Lower lobe of right lung (tissue), 2 donors: ENCODE results near the gene ITPR1. TPM values are rescaled to one million over a fixed set of nuclear protein-coding genes. Genes with fewer than 3 reads are reported as not detected.

Source experiments
- ATAC-seq, 2 donors: fragments of 200-7000 bp; cut with Tn5 transposase; one replicate each; pipeline ENCODE4 v1.9.1; 2020 to 2022; ENCODE audit warnings: mild to moderate bottlenecking in 2 of 2, moderate library complexity in 2 of 2
- DNase-seq: peaks from one replicate; pipeline ENCODE4 v3.0.0-alpha.2; 2020
- H3K27ac ChIP-seq: fragments of 200-600 bp; one replicate; pipeline ENCODE4 v1.8.0; 2022
- H3K27me3 ChIP-seq: fragments of 200-600 bp; one replicate; pipeline ENCODE4 v1.8.0; 2022; ENCODE audit warnings: low read depth
- H3K36me3 ChIP-seq: fragments of 200-600 bp; one replicate; pipeline ENCODE4 v1.8.0; 2022; ENCODE audit warnings: mild to moderate bottlenecking
- H3K4me1 ChIP-seq: fragments of 200-600 bp; one replicate; pipeline ENCODE4 v1.8.0; 2022
- H3K4me3 ChIP-seq: fragments of 200-600 bp; one replicate; pipeline ENCODE4 v1.8.0; 2022; ENCODE audit warnings: mild to moderate bottlenecking
- H3K9me3 ChIP-seq: fragments of 200-600 bp; one replicate; pipeline ENCODE4 v1.8.0; 2022
- CTCF ChIP-seq: fragments of 200-600 bp; IDR thresholded peaks from one replicate; pipeline ENCODE4 v1.8.0; 2022; ENCODE audit warnings: antibody characterized with exemption, mild to moderate bottlenecking
- intact Hi-C: fragments of 100-400 bp; cut with DNase I; formaldehyde crosslinking; loops from one replicate; pipeline ENCODE4 v1.11.0; 2022
- total RNA-seq: library from RNA; stranded (reverse); fragmentation: NEBNext Ultra II Directional; extraction: Animal tissue kit (Norgen Biotek cat#: 25700); gene quantifications from one replicate; pipeline ENCODE4 v1.2.1, GENCODE V29; 2021
- donor health status: DM: no; HTN: yes; CAD: no; lungs with severe emphysema.

ITPR1 gene
- total RNA-seq, 1 donor from 2014 or later = 69.1 TPM

GRCh38 chr3:4849136-4849535 is 356.0 kb downstream of the ITPR1 start:
- TF ChIP-seq CTCF = no peak
- intact Hi-C loops = no loop called here
- no peaks in the 10 kb centered on the region for H3K9me3 ChIP-seq
- H3K4me1 ChIP-seq = peaks cover 11% of the 10 kb centered on the region
- no peaks in the 10 kb centered on the region for H3K27me3 ChIP-seq
- H3K4me3 ChIP-seq = no peak overlapping the region
- ATAC-seq (no peak), DNase-seq (no peak)
- no peak overlapping the region for H3K27ac ChIP-seq
- no peaks in the 10 kb centered on the region for H3K36me3 ChIP-seq

- Histone ChIP-seq H3K4me3 (no peak overlapping the region), H3K27me3 (no peaks in the 10 kb centered on the region), H3K9me3 (no peaks in the 10 kb centered on the region), H3K4me1 (peaks cover 11% of the 10 kb centered on the region), H3K27ac (no peak overlapping the region), H3K36me3 (no peaks in the 10 kb centered on the region)
- intact Hi-C loops = no loop called here
- DNase-seq = no peak
- ATAC-seq = no peak
- TF ChIP-seq CTCF = no peak
Measured at GRCh38 chr3:4849739-4850138, 356.6 kb downstream of the ITPR1 start.

- Histone ChIP-seq H3K36me3 (no peaks in the 10 kb centered on the region), H3K27ac (peak overlapping the region; percentile 3), H3K27me3 (no peaks in the 10 kb centered on the region), H3K4me1 (peaks cover 11% of the 10 kb centered on the region), H3K9me3 (no peaks in the 10 kb centered on the region), H3K4me3 (no peak overlapping the region)
- intact Hi-C loops = no loop called here
- DNase-seq (no peak), ATAC-seq (no peak)
- no peak for TF ChIP-seq CTCF
Measured at GRCh38 chr3:4850211-4850927, 357.2 kb downstream of the ITPR1 start.

- intact Hi-C loops = no loop called here
- no peak for TF ChIP-seq CTCF
- Histone ChIP-seq H3K36me3 (no peaks in the 10 kb centered on the region), H3K27me3 (no peaks in the 10 kb centered on the region), H3K9me3 (no peaks in the 10 kb centered on the region), H3K4me3 (no peak overlapping the region), H3K27ac (no peak overlapping the region), H3K4me1 (peaks cover 11% of the 10 kb centered on the region)
- ATAC-seq (peak in 1 of 2 donors; percentile 49), DNase-seq (no peak)
Measured at GRCh38 chr3:4850928-4851265, 357.7 kb downstream of the ITPR1 start.

- TF ChIP-seq CTCF = no peak
- intact Hi-C loops = no loop called here
- DNase-seq (no peak), ATAC-seq (no peak)
- no peaks in the 10 kb centered on the region for H3K27me3 ChIP-seq
- H3K4me3 ChIP-seq = no peak overlapping the region
- H3K36me3 ChIP-seq = no peaks in the 10 kb centered on the region
- no peaks in the 10 kb centered on the region for H3K9me3 ChIP-seq
- peaks cover 11% of the 10 kb centered on the region for H3K4me1 ChIP-seq
- no peak overlapping the region for H3K27ac ChIP-seq
Measured at GRCh38 chr3:4852780-4853748, 359.9 kb downstream of the ITPR1 start.
